ENCODE measurements around the gene LIMS1.

The LIMS1 gene

DNA sequence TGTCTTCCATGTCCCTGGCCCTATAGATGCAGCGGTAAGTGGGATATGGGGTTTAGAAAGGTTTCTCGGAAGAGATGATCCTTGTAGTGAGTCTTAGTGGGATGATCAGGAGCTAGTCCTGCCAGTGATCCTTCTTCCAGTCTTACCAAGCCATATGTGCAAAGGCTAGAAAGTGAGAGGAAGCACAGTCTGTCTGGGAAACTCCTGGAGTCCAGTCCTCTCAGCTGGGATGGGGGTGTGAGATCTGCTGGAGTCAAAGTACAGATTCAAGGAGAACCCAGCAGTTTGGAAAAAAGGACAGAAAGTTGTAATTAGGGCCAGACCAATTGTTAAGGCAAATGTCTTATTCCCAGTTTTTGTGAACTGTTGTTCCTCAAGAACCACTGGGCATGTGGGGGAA lies 83.3 kb downstream of the LIMS1 start:
- no peak for DNase-seq (ENCODE audit: extremely low spot score)
- TF ChIP-seq, protein P1, sequence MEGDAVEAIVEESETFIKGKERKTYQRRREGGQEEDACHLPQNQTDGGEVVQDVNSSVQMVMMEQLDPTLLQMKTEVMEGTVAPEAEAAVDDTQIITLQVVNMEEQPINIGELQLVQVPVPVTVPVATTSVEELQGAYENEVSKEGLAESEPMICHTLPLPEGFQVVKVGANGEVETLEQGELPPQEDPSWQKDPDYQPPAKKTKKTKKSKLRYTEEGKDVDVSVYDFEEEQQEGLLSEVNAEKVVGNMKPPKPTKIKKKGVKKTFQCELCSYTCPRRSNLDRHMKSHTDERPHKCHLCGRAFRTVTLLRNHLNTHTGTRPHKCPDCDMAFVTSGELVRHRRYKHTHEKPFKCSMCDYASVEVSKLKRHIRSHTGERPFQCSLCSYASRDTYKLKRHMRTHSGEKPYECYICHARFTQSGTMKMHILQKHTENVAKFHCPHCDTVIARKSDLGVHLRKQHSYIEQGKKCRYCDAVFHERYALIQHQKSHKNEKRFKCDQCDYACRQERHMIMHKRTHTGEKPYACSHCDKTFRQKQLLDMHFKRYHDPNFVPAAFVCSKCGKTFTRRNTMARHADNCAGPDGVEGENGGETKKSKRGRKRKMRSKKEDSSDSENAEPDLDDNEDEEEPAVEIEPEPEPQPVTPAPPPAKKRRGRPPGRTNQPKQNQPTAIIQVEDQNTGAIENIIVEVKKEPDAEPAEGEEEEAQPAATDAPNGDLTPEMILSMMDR (IDR thresholded peaks at IDR 0.05; ENCODE audit: control extremely low read depth, extremely low read depth, low read depth, missing control alignments) = no peak
- CTCF ChIA-PET = interaction anchor here (2.0 to 10.4 kb wide), 3 partner anchors 12 to 21 kb away, joined by 9 to 224 read pairs (median 15); no protein-coding TSS in a partner anchor
- POLR2A ChIA-PET = no interaction called here

DNA sequence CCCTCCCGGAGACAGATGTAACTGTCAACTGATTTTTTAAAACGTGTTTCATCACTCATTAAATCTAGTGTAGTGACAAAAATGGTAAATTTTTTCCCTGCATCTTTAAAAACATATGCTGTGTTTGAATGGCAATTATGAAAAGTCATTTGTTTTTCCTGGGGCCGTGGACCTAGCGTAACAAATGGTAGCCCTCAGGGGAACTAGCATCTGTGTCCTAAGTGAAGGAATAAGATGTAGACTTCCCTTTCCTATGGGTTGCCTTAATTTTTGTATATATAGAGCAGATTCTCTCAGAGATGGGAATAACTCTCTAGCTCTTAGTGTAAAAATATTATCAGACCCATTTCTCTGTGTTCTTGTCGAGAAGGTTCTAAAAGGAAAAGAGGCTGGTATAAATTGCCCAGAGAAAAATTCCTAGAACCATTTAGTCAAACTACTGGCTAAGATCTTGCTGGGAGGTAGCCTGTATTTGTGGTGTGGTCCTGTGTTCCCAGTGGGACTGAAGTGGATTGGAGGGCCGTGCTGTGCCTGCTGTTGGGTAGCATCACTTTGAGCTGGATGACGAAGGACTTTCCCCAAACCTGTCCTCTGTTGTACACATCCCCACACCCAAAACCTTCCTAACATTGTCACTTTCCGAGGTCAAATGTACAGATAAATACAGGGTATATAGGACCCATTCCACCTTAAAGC lies 85.8 kb downstream of the LIMS1 start:
- DNase-seq (ENCODE audit: extremely low spot score) = no peak
- POLR2A ChIA-PET = no interaction called here
- CTCF ChIA-PET = interaction anchor here (0.8 to 8.9 kb wide), 2 partner anchors 16 to 21 kb away, joined by 3 to 121 read pairs; no protein-coding TSS in a partner anchor
- TF ChIP-seq, protein P1 (IDR thresholded peaks at IDR 0.05; ENCODE audit: control extremely low read depth, extremely low read depth, low read depth, missing control alignments) = no peak

DNA sequence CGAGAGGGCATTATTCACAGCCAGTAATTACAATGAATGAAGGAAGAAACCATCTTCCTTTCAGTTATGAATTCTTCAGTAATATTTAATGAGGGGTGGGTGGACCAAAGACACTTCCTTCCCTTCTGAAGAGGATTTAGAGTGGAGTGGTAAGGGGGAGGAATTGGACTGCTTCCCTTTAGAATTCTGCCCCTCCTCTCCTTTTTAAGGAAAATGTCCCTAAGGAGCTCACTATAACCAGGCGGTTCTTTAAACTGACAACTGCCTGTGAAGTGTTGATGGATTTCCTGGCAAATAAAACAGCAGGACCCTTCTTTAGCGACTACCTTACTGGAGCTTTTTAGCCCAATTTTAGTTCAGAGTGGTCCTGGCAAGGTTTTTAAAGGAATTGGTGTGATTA lies 86.4 kb downstream of the LIMS1 start:
- TF ChIP-seq, protein P1 (IDR thresholded peaks at IDR 0.05; ENCODE audit: control extremely low read depth, extremely low read depth, low read depth, missing control alignments) = no peak
- CTCF ChIA-PET = interaction anchor here (0.8 to 8.9 kb wide), 6 partner anchors 8 to 20 kb away, joined by 3 to 121 read pairs (median 4); no protein-coding TSS in a partner anchor
- POLR2A ChIA-PET = interaction anchor here (0.6 to 0.8 kb wide), 2 partner anchors 15 to 177 kb away, joined by 3 to 4 read pairs; no protein-coding TSS in a partner anchor
- DNase-seq (ENCODE audit: extremely low spot score) = no peak

DNA sequence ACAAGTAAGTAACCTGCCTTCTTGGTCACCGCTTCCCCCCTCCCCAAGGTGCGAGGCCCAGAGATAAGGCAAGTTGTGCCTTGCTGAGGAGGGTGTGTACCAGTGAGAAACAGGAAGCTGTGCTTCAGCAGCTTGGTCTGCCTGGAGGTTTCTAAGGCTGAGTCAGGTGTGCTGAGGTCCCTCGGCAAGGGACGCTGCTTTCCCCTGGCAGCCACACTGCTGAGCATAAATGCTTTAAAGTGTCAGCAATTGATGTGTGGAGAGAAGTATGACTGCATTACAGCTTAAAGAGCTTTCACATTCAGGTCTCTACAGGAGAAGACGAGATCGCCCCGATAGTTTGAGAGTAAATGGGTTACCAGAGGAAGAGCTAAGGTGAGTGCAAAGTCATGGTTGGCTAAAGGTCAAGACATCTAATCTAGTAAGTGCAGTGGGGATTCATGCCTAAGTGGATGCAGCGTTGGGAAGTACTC lies 86.9 kb downstream of the LIMS1 start:
- TF ChIP-seq, protein P1 (IDR thresholded peaks at IDR 0.05; ENCODE audit: control extremely low read depth, extremely low read depth, low read depth, missing control alignments) = peak; percentile 2
- DNase-seq (ENCODE audit: extremely low spot score) = peak; percentile 74
- CTCF ChIA-PET = interaction anchor here (0.8 to 8.9 kb wide), 6 partner anchors 8 to 19 kb away, joined by 3 to 121 read pairs (median 4); no protein-coding TSS in a partner anchor
- POLR2A ChIA-PET = interaction anchor here (0.6 to 0.8 kb wide), 2 partner anchors 15 to 177 kb away, joined by 3 to 4 read pairs; no protein-coding TSS in a partner anchor

DNA sequence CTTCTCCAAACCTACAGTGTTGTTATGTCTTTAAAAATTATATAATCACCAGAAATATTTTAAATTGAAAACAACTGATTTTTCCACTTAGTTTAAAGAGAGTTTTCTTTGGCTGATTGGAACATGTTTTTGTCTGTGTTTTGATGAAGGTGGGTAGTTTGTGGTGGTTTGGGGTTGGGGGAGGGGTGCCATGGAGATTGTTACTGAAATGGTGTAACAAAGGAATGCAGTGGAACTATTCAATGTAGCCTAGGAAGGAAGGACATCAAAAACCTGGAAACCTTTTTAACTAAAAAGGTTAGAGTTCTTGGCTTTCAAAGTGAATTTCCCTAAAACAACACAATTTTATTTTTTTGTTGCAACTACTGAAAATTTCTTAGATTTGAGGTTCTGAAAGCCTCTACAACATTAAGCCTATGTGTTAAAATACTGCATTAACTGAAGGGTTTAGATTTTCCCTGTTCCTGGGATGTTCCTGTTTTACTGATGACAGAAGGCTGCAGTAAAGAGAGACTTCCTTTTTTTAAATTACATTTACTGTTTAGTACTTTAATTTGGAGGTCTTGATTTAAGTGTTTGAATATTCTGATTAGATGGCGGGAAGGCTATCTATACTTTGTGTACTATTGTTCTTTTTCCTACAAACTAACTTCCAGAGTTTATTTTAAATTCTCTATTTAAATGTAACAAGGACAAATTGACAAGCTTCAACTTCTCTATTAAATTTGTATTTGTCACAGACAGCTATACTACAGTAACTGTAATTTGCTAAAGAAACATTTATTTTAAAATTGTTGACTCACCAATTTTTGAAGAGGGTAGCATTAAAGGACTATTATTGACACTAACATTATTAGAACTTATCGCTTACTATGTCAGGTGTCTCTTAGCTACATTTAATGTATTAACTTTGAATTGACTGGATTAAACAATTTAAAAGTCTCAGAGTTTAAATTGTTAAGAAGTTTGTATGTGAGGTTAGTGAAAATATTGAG lies 87.7 kb downstream of the LIMS1 start:
- ChIA-PET CTCF (interaction anchor here (0.9 to 8.9 kb wide), 4 partner anchors 9 to 15 kb away, joined by 3 to 121 read pairs (median 15); no protein-coding TSS in a partner anchor), POLR2A (interaction anchor here (0.8 kb wide), 1 partner anchor 14 kb away, joined by 3 read pairs; no protein-coding TSS in a partner anchor)

More for the DNA sequence above, 87.7 kb downstream of the LIMS1 start:
- DNase-seq (ENCODE audit: extremely low spot score) = no peak
- TF ChIP-seq, protein P1 (IDR thresholded peaks at IDR 0.05; ENCODE audit: control extremely low read depth, extremely low read depth, low read depth, missing control alignments) = no peak
